GM12892 (cell line): ENCODE data around the gene ATP8A2.

Experiments
- POLR2A ChIP-seq: IDR thresholded peaks from 2 replicates; pipeline ENCODE4 v1.6.1; 2011; ENCODE audit warnings: low read depth, low read length, control low read depth
- POLR2AphosphoS5 ChIP-seq: IDR thresholded peaks from 2 replicates; pipeline ENCODE4 v1.6.1; 2011; ENCODE audit warnings: low read depth, low read length, control low read depth
- TAF1 ChIP-seq: IDR thresholded peaks from 2 replicates; pipeline ENCODE4 v1.6.1; 2011; ENCODE audit warnings: low read depth, mild to moderate bottlenecking, control low read depth, low read length, borderline replicate concordance

- TF ChIP-seq POLR2AphosphoS5 (no peak), POLR2A (no peak), TAF1 (no peak)
Observed at GRCh38 chr13:25971047-25971446, 599.3 kb downstream of the ATP8A2 start.
